ENCODE measurements around the gene SCO1. TPM values are rescaled to one million over a fixed set of nuclear protein-coding genes. Genes with fewer than 3 reads are reported as not detected.
A peak's percentile ranks its signal among the peaks of the same experiment; 100 is the strongest.

Gene SCO1
- total RNA-seq, 1 donor from 2014 or later: 29.8 TPM

- Mint-ChIP-seq H3K36me3 (no peaks in the 10 kb centered on the region), H3K4me1 (no peaks in the 10 kb centered on the region), H3K9me3 (no peaks in the 10 kb centered on the region), H3K27me3 (ENCODE audit: low read depth) (no peaks in the 10 kb centered on the region), H3K4me3 (no peak overlapping the region), H3K27ac (no peak overlapping the region)
- no peak for TF ChIP-seq CTCF (IDR thresholded peaks at IDR 0.05; ENCODE audit: unreplicated experiment)
- DNase-seq (ENCODE audit: low spot score in 2 of 2, unreplicated experiment in 2 of 2): no peak
Observed at GRCh38 chr17:10651927-10652326, 45.4 kb downstream of the SCO1 start.

- no peak for DNase-seq (ENCODE audit: low spot score in 2 of 2, unreplicated experiment in 2 of 2)
- no peaks in the 10 kb centered on the region for H3K9me3 Mint-ChIP-seq
- no peak overlapping the region for H3K27ac Mint-ChIP-seq
- no peak for TF ChIP-seq CTCF (IDR thresholded peaks at IDR 0.05; ENCODE audit: unreplicated experiment)
- no peaks in the 10 kb centered on the region for H3K4me1 Mint-ChIP-seq
- no peak overlapping the region for H3K4me3 Mint-ChIP-seq
- H3K27me3 Mint-ChIP-seq (ENCODE audit: low read depth): no peaks in the 10 kb centered on the region
- H3K36me3 Mint-ChIP-seq: no peaks in the 10 kb centered on the region
Observed at GRCh38 chr17:10649602-10650001, 47.7 kb downstream of the SCO1 start.

- Mint-ChIP-seq H3K27me3 (ENCODE audit: low read depth) (no peaks in the 10 kb centered on the region), H3K27ac (no peak overlapping the region), H3K4me1 (no peaks in the 10 kb centered on the region), H3K4me3 (no peak overlapping the region), H3K9me3 (no peaks in the 10 kb centered on the region), H3K36me3 (peaks cover 3% of the 10 kb centered on the region)
- no peak for DNase-seq (ENCODE audit: low spot score in 2 of 2, unreplicated experiment in 2 of 2)
- no peak for TF ChIP-seq CTCF (IDR thresholded peaks at IDR 0.05; ENCODE audit: unreplicated experiment)
Observed at GRCh38 chr17:10648956-10649355, 48.4 kb downstream of the SCO1 start.

GRCh38 chr17:10648381-10648780 lies 49.0 kb downstream of the SCO1 start:
- Mint-ChIP-seq H3K27me3 (ENCODE audit: low read depth) (no peaks in the 10 kb centered on the region), H3K4me1 (no peaks in the 10 kb centered on the region), H3K4me3 (no peak overlapping the region), H3K27ac (no peak overlapping the region), H3K9me3 (no peaks in the 10 kb centered on the region), H3K36me3 (peaks cover 3% of the 10 kb centered on the region)
- TF ChIP-seq CTCF (IDR thresholded peaks at IDR 0.05; ENCODE audit: unreplicated experiment): no peak
- DNase-seq (ENCODE audit: low spot score in 2 of 2, unreplicated experiment in 2 of 2): no peak

- H3K36me3 Mint-ChIP-seq: peaks cover 3% of the 10 kb centered on the region
- no peaks in the 10 kb centered on the region for H3K9me3 Mint-ChIP-seq
- no peaks in the 10 kb centered on the region for H3K4me1 Mint-ChIP-seq
- peak; percentile 72 to 84 for DNase-seq (ENCODE audit: low spot score in 2 of 2, unreplicated experiment in 2 of 2)
- no peak overlapping the region for H3K4me3 Mint-ChIP-seq
- TF ChIP-seq CTCF (IDR thresholded peaks at IDR 0.05; ENCODE audit: unreplicated experiment): peak; percentile 89
- H3K27me3 Mint-ChIP-seq (ENCODE audit: low read depth): no peaks in the 10 kb centered on the region
- H3K27ac Mint-ChIP-seq: no peak overlapping the region
Observed at GRCh38 chr17:10646392-10646990, 50.8 kb downstream of the SCO1 start.

GRCh38 chr17:10640475-10640874 lies 56.9 kb downstream of the SCO1 start:
- Mint-ChIP-seq H3K27me3 (ENCODE audit: low read depth) (no peaks in the 10 kb centered on the region), H3K9me3 (no peaks in the 10 kb centered on the region), H3K4me3 (no peak overlapping the region), H3K4me1 (no peaks in the 10 kb centered on the region), H3K27ac (no peak overlapping the region), H3K36me3 (peaks cover 26% of the 10 kb centered on the region)
- no peak for TF ChIP-seq CTCF (IDR thresholded peaks at IDR 0.05; ENCODE audit: unreplicated experiment)
- no peak for DNase-seq (ENCODE audit: low spot score in 2 of 2, unreplicated experiment in 2 of 2)
